Panc1 (cell line): ENCODE results near the gene RNASE7. TPM values are rescaled to one million over a fixed set of nuclear protein-coding genes. Genes with fewer than 3 reads are reported as not detected.

Source experiments
- ATAC-seq: fragments of 200-7000 bp; cut with Tn5 transposase; 2 replicates; pipeline ENCODE4 v1.9.1; 2020; ENCODE audit warnings: mild to moderate bottlenecking, moderate library complexity
- Bru-seq: library from RNA; stranded (reverse); fragments of 400-500 nt; gene quantifications from one replicate; lab custom pipeline; 2021; lab: Mats Ljungman, UMichigan
- BruChase-seq, 2 experiments: library from RNA; stranded (reverse); fragments of 400-500 nt; gene quantifications; one replicate each; lab custom pipeline; 2021; lab: Mats Ljungman, UMichigan
- BruUV-seq: library from RNA; stranded (reverse); fragments of 400-500 nt; replicated peaks from 2 replicates; lab custom pipeline; 2021; lab: Mats Ljungman, UMichigan
- CTCF ChIA-PET: fragments of 300-600 bp; sonication (Branson Sonifier 250); formaldehyde crosslinking; loops from one replicate; lab custom pipeline; 2022; ENCODE audit warnings: antibody characterized with exemption; lab: Charles Lee
- POLR2A ChIA-PET: fragments of 300-600 bp; sonication (Branson Sonifier 250); formaldehyde crosslinking; loops from one replicate; lab custom pipeline; 2022; ENCODE audit warnings: antibody characterized with exemption; lab: Charles Lee
- DNase-seq: peaks from one replicate; pipeline ENCODE4 v3.0.0-alpha.2; 2010; ENCODE audit warnings: low read depth, low spot score
- H3K27ac ChIP-seq: 2 replicates; pipeline ENCODE4 v1.5.1; 2011; ENCODE audit warnings: mild to moderate bottlenecking, low read length, inconsistent platforms
- H3K27me3 ChIP-seq: fragments of 200-500 bp; sonication (Bioruptor generic); 2 replicates; pipeline ENCODE4 v1.6.0; 2014; ENCODE audit warnings: low read length, inconsistent platforms; ENCODE audit not compliant: control insufficient read depth, insufficient read depth
- H3K36me3 ChIP-seq: fragments of 200-500 bp; sonication (Bioruptor generic); 2 replicates; pipeline ENCODE4 v1.5.1; 2014; ENCODE audit warnings: inconsistent platforms, mild to moderate bottlenecking, low read length, moderate library complexity; ENCODE audit not compliant: control insufficient read depth, insufficient read depth
- H3K4me1 ChIP-seq: 2 replicates; pipeline ENCODE4 v1.5.1; 2011; ENCODE audit warnings: inconsistent platforms, mild to moderate bottlenecking, low read length, moderate library complexity; ENCODE audit not compliant: control insufficient read depth, insufficient read depth
- H3K4me3 ChIP-seq, 2 experiments: 2 replicates each; pipeline ENCODE4 v1.5.1; 2011 to 2012; ENCODE audit warnings: low read depth in 2 of 2, low read length in 2 of 2, mild to moderate bottlenecking in 2 of 2, inconsistent platforms in 1 of 2, moderate library complexity in 1 of 2
- H3K9me3 ChIP-seq: fragments of 200-500 bp; sonication (Bioruptor generic); 2 replicates; pipeline ENCODE4 v1.5.1; 2014; ENCODE audit warnings: low read depth, mild to moderate bottlenecking, inconsistent platforms, low read length, moderate library complexity; ENCODE audit not compliant: control insufficient read depth, insufficient read depth
- CTCF ChIP-seq: fragments of 450-650 bp; IDR thresholded peaks from 2 replicates; pipeline ENCODE4 v1.5.1; 2017; ENCODE audit warnings: mild to moderate bottlenecking
- POLR2AphosphoS5 ChIP-seq: IDR thresholded peaks from 2 replicates; pipeline ENCODE4 v1.6.1; 2012; ENCODE audit warnings: mild to moderate bottlenecking, low read depth, low read length, moderate library complexity
- REST ChIP-seq, 2 experiments: IDR thresholded peaks; 2 replicates each; pipeline ENCODE4 v1.6.1; 2011 to 2012; ENCODE audit warnings: low read depth in 2 of 2, control low read depth in 1 of 2, low read length in 1 of 2, mild to moderate bottlenecking in 1 of 2, moderate library complexity in 1 of 2; ENCODE audit not compliant: insufficient read depth in 1 of 2
- SIN3A ChIP-seq: IDR thresholded peaks from 2 replicates; pipeline ENCODE4 v1.6.1; 2012; ENCODE audit warnings: low read depth, mild to moderate bottlenecking, low read length, moderate library complexity, borderline replicate concordance; ENCODE audit not compliant: insufficient read depth
- TCF7L2 ChIP-seq: IDR thresholded peaks from 2 replicates; pipeline ENCODE4 v1.6.1; 2011; ENCODE audit warnings: mild to moderate bottlenecking, low read depth, low read length, inconsistent platforms
- in situ Hi-C: cut with HindIII; loops from 2 replicates; pipeline ENCODE4 v1.10.0; 2016; ENCODE audit warnings: low sequenced_read_pairs, low pct_unique_long_range_greater_than_20kb
- intact Hi-C: fragments of 100-400 bp; cut with micrococcal nuclease; formaldehyde crosslinking; loops from one replicate; pipeline ENCODE4 v1.10.0; 2022; ENCODE audit not compliant: unreplicated experiment
- long read RNA-seq: library from polyadenylated mRNA; unstranded; transcript quantifications from one replicate; pipeline ENCODE4 v2.0.0, GENCODE V29; 2021; ENCODE audit not compliant: unreplicated experiment
- polyA plus RNA-seq: library from polyadenylated mRNA; unstranded; fragments of >200 nt; gene quantifications from one replicate; pipeline ENCODE4 v1.2.1, GENCODE V29; 2012; ENCODE audit warnings: missing spikeins; ENCODE audit not compliant: insufficient read length
- total RNA-seq: library from RNA; stranded (reverse); gene quantifications from one replicate; pipeline ENCODE4 v1.2.1, GENCODE V29; 2021; ENCODE audit not compliant: unreplicated experiment

The RNASE7 gene
- total RNA-seq (not detected), Bru-seq, nascent RNA (not detected), BruChase-seq, experiment 1, labeled RNA remaining after a 2-hour chase (not detected), BruChase-seq, experiment 2, labeled RNA remaining after a 6-hour chase (not detected)
- not detected for polyA plus RNA-seq
- long read RNA-seq: 0 reads

DNA sequence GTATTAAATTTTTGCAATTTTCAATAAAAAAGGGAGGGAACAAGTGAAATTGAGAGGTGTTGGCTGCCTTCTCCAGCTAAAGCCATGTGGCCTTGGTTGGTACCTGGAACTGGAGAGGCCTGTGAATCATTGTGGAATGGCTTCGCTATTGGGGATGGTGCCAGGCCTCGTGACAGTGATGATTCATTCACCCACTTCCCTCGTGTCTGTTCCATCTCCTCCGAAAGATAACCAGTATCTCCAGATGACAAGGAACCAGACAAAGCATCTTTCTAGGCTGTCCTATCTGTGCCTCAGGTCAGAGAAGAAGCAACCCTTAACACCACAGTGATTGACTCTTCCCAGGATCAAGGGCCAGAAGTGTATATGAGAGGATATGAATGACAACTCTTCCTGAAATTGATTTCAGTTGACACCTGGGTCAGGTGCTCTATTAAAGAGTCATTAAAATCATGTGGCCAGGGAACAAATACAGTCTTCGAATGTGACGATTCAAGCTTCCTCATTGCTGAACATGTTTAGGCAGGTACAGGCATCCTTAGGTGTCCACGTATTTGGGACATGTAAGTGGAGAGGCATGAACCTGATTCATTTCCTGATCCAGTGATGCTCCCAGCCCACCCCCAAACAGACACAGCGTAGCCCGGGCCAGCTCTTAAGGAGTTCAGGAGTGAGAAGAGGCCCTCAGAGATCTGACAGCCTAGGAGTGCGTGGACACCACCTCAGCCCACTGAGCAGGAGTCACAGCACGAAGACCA is at the start of gene RNASE7:
Gene RNASE7, plus strand, starts transcription at position 687 of the 758 bp plus-strand sequence. CDS start 631 bp downstream, outside the sequence.
- DNase-seq: no peak
- no TSS peak for BruUV-seq
- H3K9me3 ChIP-seq: no peaks in the 10 kb centered on the region
- H3K27me3 ChIP-seq: peaks cover 2% of the 10 kb centered on the region
- intact Hi-C loops (loop anchor here (2.0 kb wide), 1 partner anchor 27 kb away; no protein-coding TSS in a partner anchor), in situ Hi-C loops (no loop called here)
- TF ChIP-seq CTCF (no peak), TCF7L2 (no peak), SIN3A (no peak), REST (IDR thresholded peaks at IDR 0.05; ENCODE audit: insufficient read depth in 1 of 2, low read depth in 2 of 2, low read length in 1 of 2) (no peak), POLR2AphosphoS5 (no peak)
- H3K36me3 ChIP-seq: no peaks in the 10 kb centered on the region
- no peak within 1 kb of the TSS for H3K27ac ChIP-seq
- no peaks in the 10 kb centered on the region for H3K4me1 ChIP-seq
- ATAC-seq: no peak
- ChIA-PET POLR2A (no interaction called here), CTCF (no interaction called here)
- no peak within 1 kb of the TSS for H3K4me3 ChIP-seq

GRCh38 chr14:20996521-20996920 is 45.6 kb upstream of the RNASE7 start:
- BruUV-seq: no TSS peak
- Histone ChIP-seq H3K4me1 (peaks cover 2% of the 10 kb centered on the region; the same call in 1 of the 2 replicates), H3K27ac (no peak overlapping the region), H3K4me3 (no peak overlapping the region), H3K9me3 (no peaks in the 10 kb centered on the region), H3K27me3 (no peaks in the 10 kb centered on the region), H3K36me3 (peaks cover 6% of the 10 kb centered on the region)
- intact Hi-C loops: no loop called here
- no peak for DNase-seq
- ChIA-PET POLR2A (interaction anchor here (0.6 kb wide), 1 partner anchor 9 kb away, joined by 4 read pairs; no protein-coding TSS in a partner anchor), CTCF (no interaction called here)
- in situ Hi-C loops: no loop called here
- TF ChIP-seq REST (IDR thresholded peaks at IDR 0.05; ENCODE audit: insufficient read depth in 1 of 2, low read depth in 2 of 2, low read length in 1 of 2) (no peak), CTCF (no peak), POLR2AphosphoS5 (no peak), SIN3A (no peak), TCF7L2 (no peak)
- no peak for ATAC-seq
